OCI-LY3 (cell line): ENCODE results near the gene HSD3B2.

Experiments used
- H2AFZ ChIP-seq: fragments of 200-600, 300-600 bp; shearing (Covaris generic); 2 replicates; pipeline ENCODE4 v1.6.0; 2014; ENCODE audit warnings: antibody characterized with exemption, low read depth, low read length
- H3K27ac ChIP-seq: fragments of 200-600, 300-600 bp; sonication (generic); 2 replicates; pipeline ENCODE4 v1.5.1; 2014; ENCODE audit warnings: mild to moderate bottlenecking, low read length, moderate library complexity, mixed read lengths
- H3K27me3 ChIP-seq: fragments of 200-600, 300-600 bp; sonication (generic); 2 replicates; pipeline ENCODE4 v1.6.1; 2014; ENCODE audit warnings: low read depth, low read length, mixed read lengths
- H3K36me3 ChIP-seq: fragments of 200-600, 300-600 bp; sonication (generic); replicated peaks from 2 replicates; pipeline ENCODE3; 2014; ENCODE audit warnings: low read depth, low read length, mixed read lengths
- H3K4me1 ChIP-seq: fragments of 300-600, 200-600 bp; sonication (generic); 2 replicates; pipeline ENCODE4 v1.6.1; 2014; ENCODE audit warnings: low read length, mixed read lengths
- H3K4me2 ChIP-seq: fragments of 200-600, 300-600 bp; sonication (generic); 2 replicates; pipeline ENCODE4 v1.6.1; 2014; ENCODE audit warnings: low read length, mixed read lengths
- H3K4me3 ChIP-seq: fragments of 300-600, 200-600 bp; sonication (generic); 2 replicates; pipeline ENCODE4 v1.5.1; 2014; ENCODE audit warnings: antibody characterized with exemption, mild to moderate bottlenecking, low read length, moderate library complexity
- H3K79me2 ChIP-seq: fragments of 300-600, 200-600 bp; shearing (Covaris generic); 2 replicates; pipeline ENCODE4 v1.6.1; 2014; ENCODE audit warnings: mild to moderate bottlenecking, low read length, mixed read lengths
- H3K9ac ChIP-seq: fragments of 300-600, 200-600 bp; shearing (Covaris generic); 2 replicates; pipeline ENCODE4 v1.6.0; 2014; ENCODE audit warnings: mild to moderate bottlenecking, low read length, moderate library complexity
- H3K9me3 ChIP-seq: fragments of 200-600, 300-600 bp; shearing (Covaris generic); 2 replicates; pipeline ENCODE4 v1.6.1; 2014; ENCODE audit warnings: low read length, mixed read lengths; ENCODE audit not compliant: insufficient read depth
- H4K20me1 ChIP-seq: fragments of 200-600, 300-600 bp; sonication (generic); 2 replicates; pipeline ENCODE4 v1.6.1; 2016; ENCODE audit warnings: low read length, mixed read lengths; ENCODE audit not compliant: insufficient read depth
- CTCF ChIP-seq: fragments of 200-600, 300-600 bp; sonication (generic); IDR thresholded peaks from 2 replicates; pipeline ENCODE4 v1.5.1; 2014; ENCODE audit warnings: antibody characterized with exemption, low read length, low read depth
- EZH2phosphoT487 ChIP-seq: fragments of 200-600 bp; shearing (Covaris generic); IDR thresholded peaks from 2 replicates; pipeline ENCODE4 v1.6.1; 2018; ENCODE audit warnings: antibody characterized with exemption, mixed run types, low read depth

Gene HSD3B2

DNA sequence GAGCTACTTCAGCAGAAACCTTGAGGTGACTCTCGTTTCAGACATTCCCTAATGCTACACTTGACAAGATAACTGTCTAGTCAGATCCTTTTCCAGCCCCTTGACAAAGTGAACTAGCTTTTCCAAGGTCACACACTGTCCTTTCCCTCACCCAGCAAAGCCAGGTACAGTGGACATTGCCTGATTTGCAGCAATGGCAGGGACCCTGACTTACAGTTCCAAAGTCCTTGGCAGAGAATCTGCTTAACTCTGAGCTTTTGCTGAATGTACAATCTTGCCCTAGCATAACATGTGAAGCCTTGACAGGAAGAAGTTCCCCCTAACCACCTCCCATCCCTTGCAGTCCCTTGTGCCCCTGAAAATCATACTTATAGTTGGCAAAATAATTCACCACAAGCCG lies 37.1 kb downstream of the HSD3B2 start:
- Histone ChIP-seq H3K4me1 (no peaks in the 10 kb centered on the region), H3K4me2 (no peak overlapping the region), H3K27ac (no peak overlapping the region), H3K79me2 (no peaks in the 10 kb centered on the region), H3K36me3 (no peaks in the 10 kb centered on the region), H4K20me1 (no peaks in the 10 kb centered on the region), H3K4me3 (no peak overlapping the region), H3K27me3 (no peaks in the 10 kb centered on the region), H2AFZ (no peak overlapping the region), H3K9ac (no peak overlapping the region), H3K9me3 (no peaks in the 10 kb centered on the region)
- TF ChIP-seq CTCF, result no peak
- no peak for TF ChIP-seq EZH2phosphoT487

GRCh38 chr1:119453021-119453420 lies 38.1 kb downstream of the HSD3B2 start:
- Histone ChIP-seq H4K20me1 (no peaks in the 10 kb centered on the region), H3K36me3 (no peaks in the 10 kb centered on the region), H2AFZ (no peak overlapping the region), H3K9me3 (no peaks in the 10 kb centered on the region), H3K9ac (no peak overlapping the region), H3K4me3 (no peak overlapping the region), H3K4me2 (no peak overlapping the region), H3K79me2 (no peaks in the 10 kb centered on the region), H3K4me1 (no peaks in the 10 kb centered on the region), H3K27me3 (no peaks in the 10 kb centered on the region), H3K27ac (no peak overlapping the region)
- no peak for TF ChIP-seq CTCF

- TF ChIP-seq CTCF (no peak), EZH2phosphoT487 (no peak)
- Histone ChIP-seq H3K4me3 (no peak overlapping the region), H3K4me2 (no peak overlapping the region), H3K36me3 (no peaks in the 10 kb centered on the region), H3K4me1 (no peaks in the 10 kb centered on the region), H2AFZ (no peak overlapping the region), H3K9me3 (no peaks in the 10 kb centered on the region), H3K27ac (no peak overlapping the region), H3K9ac (no peak overlapping the region), H3K27me3 (no peaks in the 10 kb centered on the region), H3K79me2 (no peaks in the 10 kb centered on the region), H4K20me1 (no peaks in the 10 kb centered on the region)
These were observed 48.0 kb downstream of the HSD3B2 start for GRCh38 chr1:119462964-119463363.

DNA sequence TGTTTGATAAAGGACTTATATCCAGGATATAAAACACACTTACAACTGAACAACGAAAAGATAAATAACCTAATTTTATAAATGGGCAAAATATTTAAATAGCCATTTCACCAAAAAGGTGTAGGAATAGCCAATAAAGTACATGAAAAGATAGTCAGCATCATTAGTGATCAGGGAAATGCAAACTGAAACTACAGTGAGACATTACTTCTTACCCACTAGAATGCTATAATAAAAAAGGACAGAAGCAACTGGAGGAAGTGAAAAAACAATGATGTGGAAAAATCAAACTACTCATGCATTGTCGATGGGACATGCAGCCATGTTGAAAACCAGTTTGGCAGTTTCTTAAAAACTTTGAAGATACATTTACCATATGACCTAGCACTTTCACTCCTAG lies 48.6 kb downstream of the HSD3B2 start:
- Histone ChIP-seq H3K9ac (no peak overlapping the region), H3K27me3 (0 out of 2 replicates have a peak, but pooled peaks cover under 1% of the 10 kb centered on the region), H4K20me1 (no peaks in the 10 kb centered on the region), H3K36me3 (no peaks in the 10 kb centered on the region), H3K9me3 (no peaks in the 10 kb centered on the region), H3K79me2 (no peaks in the 10 kb centered on the region), H3K4me1 (no peaks in the 10 kb centered on the region), H3K27ac (no peak overlapping the region), H3K4me2 (no peak overlapping the region), H3K4me3 (no peak overlapping the region), H2AFZ (no peak overlapping the region)
- TF ChIP-seq EZH2phosphoT487, result no peak
- no peak for TF ChIP-seq CTCF
